Measurements from ENCODE around the gene C11orf97.

DNA sequence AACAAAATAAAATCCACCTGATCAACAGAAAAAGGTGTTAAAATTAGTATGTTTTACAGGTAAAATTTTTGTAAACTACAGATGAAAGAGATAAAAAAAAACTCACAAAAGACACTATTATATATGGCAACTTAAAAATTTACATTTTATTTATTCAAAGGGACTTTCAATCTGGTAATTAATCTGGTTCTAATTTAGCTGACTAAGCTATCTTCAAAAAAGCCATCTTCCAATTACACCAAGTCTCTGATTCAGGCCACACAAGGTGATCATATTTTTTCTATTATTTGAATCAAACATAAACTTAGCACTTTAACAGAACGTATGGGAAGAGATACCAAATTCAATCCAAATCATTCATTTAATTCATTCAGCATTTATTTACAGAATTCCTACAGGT lies 26.2 kb upstream of the C11orf97 start:
- TF ChIP-seq, protein P1, sequence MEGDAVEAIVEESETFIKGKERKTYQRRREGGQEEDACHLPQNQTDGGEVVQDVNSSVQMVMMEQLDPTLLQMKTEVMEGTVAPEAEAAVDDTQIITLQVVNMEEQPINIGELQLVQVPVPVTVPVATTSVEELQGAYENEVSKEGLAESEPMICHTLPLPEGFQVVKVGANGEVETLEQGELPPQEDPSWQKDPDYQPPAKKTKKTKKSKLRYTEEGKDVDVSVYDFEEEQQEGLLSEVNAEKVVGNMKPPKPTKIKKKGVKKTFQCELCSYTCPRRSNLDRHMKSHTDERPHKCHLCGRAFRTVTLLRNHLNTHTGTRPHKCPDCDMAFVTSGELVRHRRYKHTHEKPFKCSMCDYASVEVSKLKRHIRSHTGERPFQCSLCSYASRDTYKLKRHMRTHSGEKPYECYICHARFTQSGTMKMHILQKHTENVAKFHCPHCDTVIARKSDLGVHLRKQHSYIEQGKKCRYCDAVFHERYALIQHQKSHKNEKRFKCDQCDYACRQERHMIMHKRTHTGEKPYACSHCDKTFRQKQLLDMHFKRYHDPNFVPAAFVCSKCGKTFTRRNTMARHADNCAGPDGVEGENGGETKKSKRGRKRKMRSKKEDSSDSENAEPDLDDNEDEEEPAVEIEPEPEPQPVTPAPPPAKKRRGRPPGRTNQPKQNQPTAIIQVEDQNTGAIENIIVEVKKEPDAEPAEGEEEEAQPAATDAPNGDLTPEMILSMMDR (IDR thresholded peaks at IDR 0.05): no peak
- no peak for TF ChIP-seq ZFX (IDR thresholded peaks at IDR 0.05; ENCODE audit: borderline replicate concordance)

Measured in 22Rv1 (cell line).